ENCODE results near the gene GPANK1.

DNA sequence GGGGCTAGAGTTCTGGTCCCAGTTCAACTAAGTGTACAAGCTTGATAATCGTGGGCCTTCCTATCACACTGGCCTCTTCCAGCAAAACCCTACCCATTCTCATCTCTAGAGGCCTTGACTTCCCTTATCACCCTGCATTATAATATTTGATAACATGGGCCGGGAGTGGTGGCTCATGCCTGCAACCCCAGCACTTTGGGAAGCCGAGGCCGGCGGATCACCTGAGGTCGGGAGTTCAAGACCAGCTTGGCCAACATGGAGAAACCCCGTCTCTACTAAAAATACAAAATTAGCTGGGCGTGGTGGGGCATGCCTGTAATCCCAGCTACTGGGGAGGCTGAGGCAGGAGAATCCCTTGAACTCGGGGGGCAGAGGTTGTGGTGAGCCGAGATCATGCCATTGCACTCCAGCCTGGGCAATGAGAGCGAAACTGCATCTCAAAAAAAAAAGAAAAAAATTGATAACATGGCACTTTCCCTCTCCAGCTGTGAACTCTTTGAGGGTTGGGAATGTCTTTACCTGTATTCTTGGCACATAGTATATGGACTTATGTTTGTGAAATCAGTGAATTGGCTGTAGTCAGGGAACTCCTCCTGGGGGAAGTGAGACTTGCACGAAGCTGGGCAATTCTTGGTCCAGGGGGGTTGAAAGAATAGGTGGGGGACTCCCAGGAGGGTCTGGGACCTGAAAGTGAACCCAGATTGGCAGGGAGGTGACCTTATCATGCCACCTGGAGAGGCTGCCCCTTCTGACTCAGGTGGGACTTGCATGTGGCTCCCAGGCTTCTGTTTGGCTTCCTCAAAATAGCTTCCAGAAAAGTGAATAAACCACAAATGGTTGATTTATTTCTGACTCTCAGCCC is 3.3 kb downstream of the GPANK1 start:
- TF ChIP-seq, protein P1, sequence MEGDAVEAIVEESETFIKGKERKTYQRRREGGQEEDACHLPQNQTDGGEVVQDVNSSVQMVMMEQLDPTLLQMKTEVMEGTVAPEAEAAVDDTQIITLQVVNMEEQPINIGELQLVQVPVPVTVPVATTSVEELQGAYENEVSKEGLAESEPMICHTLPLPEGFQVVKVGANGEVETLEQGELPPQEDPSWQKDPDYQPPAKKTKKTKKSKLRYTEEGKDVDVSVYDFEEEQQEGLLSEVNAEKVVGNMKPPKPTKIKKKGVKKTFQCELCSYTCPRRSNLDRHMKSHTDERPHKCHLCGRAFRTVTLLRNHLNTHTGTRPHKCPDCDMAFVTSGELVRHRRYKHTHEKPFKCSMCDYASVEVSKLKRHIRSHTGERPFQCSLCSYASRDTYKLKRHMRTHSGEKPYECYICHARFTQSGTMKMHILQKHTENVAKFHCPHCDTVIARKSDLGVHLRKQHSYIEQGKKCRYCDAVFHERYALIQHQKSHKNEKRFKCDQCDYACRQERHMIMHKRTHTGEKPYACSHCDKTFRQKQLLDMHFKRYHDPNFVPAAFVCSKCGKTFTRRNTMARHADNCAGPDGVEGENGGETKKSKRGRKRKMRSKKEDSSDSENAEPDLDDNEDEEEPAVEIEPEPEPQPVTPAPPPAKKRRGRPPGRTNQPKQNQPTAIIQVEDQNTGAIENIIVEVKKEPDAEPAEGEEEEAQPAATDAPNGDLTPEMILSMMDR (IDR thresholded peaks at IDR 0.05), result no peak
- TF ChIP-seq POLR2A (IDR thresholded peaks at IDR 0.05), result no peak
